ENCODE measurements around the gene GALNT10.

The GALNT10 gene

DNA sequence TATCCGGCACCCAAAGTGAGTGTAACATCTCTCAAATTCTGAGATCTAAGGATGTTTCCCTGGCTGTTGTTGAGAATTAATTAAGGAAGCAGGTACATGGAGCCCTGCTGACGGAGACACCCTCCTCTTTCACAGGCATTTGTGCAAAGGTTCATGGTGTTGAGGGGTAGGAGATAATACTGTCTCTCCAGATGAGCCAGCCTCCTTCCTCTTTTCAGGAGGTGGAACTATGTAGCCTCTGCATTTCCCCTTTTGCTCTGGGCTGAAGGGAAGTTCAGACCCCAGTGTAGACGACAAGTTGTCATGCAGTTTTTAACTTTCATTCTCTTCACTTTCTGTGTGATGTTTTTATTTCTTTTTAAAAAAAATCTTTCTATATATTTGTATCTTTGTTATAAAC is 107.5 kb downstream of the GALNT10 start:
- DNase-seq, result no peak

DNA sequence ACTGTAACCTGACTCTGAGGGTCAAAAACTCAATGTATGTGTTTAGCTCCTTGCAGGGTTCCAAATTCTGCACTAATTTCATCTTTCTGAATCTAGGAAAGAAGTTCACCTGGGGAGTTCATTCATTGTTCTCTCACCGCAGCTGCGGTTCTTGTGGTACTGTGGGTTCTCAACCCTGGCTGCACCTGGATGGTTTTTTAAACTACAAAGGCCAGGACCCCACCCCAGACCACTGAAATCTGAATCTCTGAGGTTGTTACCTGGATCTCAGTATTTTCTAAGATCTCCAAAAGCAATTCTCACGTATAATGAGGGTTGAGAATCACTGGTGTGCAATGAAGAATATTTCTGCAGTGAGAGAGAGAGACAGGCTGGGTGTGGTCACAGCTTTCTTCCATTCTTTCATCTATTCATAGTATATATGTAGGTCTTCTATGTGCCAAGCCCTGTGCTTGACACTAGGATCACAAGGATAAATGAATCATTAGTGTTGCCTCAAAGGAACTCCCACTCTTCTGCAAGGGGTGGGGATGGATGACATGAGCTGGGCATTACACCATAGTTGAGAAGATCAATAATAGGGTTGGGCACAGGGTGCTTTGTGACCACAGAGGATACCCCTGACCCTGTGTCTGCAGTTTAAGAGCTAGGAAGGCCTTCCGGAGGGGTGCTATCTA is 109.8 kb downstream of the GALNT10 start:
- DNase-seq, result no peak

DNA sequence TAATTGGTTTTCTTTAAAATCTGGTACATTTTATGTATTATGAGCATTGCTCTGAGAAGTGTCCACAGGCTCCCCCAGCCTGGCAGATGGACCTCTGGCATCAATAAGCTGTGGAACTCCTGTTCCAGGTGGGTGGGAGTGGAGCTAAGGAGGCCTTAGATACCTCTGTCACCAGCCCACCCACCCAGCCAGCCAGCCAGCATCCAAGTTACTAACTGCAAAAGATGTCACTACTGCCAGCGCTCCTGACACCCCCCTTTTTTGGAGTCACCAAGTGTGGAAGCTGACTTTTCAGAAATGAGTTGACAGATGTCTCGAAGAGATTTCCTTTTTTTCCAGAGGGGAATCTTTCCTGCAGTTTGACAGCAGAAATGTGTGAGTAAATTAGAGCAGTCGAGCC is 111.2 kb downstream of the GALNT10 start:
- no peak for DNase-seq

DNA sequence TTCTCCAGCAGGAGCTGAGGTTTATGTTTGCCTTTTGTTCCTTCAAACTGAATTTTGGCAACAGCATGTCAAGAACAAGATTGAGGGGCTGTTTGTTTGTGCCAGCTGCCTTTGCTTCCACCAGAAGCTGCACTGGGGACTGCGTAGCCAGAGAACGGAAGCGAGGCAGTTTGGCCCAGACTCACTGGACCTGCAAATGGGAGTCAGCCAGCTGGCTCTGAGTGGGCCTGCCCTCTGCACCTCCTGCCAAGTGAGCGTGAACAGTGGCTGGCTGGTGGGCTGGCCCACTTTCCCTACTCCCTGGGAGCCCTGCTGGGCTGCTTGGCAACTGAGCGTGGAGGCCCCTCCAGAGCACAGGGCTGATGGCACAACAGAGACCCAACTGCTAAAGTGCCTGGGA is 111.6 kb downstream of the GALNT10 start:
- DNase-seq, result no peak

DNA sequence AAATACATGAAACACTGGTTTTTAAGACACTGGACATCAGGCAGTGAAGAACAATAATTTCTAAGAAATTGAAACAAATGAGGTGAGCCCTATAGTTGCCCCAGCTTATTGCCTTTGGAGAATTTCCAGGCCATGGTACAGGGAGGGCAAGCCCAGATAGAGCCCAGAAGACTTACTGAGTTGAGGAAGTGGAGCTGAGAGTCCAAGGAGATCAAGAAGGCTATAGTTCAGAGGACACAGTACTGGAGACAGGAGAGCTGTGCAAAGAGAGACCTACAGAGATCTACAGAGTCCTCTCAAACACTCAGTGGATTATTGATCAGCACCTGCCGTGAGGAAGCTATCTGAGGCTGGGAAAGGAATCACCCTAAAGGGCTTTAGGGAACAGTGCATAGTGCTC is 112.6 kb downstream of the GALNT10 start:
- no peak for DNase-seq

DNA sequence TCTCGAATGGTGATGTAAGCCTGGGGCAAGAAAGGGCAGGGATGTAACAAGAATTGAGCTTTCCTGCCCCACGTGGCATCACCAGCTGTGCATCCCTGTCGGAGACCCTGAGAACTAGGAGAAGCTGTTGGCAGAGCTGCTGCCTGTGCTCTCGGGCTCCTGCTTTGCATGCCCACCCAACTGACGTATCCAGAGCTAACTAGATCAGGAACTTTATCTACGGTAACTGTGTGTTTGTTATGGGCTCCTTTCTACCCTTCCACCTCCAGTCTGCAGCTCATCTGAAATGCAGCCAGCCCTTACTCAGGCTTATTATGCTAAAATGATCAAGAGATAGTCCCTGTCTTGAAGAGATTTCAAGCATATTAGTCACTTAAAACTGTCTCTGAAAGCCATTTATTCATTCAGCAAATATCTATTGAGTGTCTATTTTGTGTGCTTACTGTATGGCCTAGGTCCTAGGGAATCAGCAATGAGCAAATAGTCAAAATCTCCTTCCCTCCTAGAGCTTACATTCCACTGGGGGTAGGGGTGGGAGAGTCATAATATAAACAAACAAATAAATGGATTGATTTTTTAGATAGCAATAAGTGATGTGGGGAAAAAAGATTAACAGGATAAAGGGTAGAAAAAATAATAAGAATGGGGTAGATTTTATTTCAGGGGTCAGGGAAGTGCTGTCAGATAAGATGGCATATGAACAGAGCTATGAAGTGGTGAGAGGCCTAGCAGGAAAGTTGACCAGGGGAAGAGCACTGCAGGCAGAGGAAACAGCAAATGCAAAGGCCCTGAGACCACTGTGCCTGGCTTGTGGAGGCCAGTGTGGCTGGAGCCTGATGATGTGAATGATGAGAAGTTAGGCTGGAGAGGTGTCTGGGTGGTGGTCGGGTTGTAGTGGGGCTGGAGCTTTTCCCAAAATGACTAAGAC is 118.2 kb downstream of the GALNT10 start:
- no peak for DNase-seq

DNA sequence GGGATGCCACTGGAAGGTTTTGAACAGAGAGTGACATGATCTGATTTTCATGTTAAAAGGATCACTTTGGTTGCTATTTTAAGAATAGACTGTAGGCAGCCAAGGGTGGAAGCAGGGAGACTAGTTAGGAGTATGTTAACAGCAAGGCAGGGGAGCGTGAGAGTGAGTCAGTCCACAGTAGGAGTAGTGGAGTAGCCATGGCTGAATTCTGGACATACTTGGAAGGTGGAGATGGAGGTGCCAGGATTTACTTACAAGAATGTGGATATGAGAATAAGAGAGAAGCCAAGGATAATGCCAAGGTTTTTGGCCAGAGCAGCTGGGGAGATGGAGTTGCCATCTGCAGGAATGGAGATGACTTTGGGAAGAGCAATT is 118.8 kb downstream of the GALNT10 start:
- DNase-seq, result no peak

DNA sequence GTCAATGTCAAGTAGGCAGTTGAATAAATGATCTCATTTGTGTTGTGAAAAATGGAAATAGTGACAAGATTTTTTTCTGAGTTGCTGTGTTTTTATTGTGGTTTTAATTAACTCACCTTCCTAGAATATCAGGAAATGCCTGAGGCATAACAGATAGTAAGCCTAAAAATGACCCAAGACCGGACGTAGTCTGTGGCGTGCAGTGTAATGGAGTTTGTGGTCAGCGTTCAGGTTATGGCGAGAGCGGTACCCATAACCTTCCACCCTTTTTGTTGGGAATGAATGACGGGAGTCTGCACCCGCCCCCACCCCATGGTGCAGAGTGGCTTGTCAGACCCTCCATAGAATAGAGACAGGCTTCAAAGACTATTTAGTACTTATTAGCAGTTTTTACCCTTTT is 119.3 kb downstream of the GALNT10 start:
- peak in 1 of 5 experiments; percentile 10 for DNase-seq

DNA sequence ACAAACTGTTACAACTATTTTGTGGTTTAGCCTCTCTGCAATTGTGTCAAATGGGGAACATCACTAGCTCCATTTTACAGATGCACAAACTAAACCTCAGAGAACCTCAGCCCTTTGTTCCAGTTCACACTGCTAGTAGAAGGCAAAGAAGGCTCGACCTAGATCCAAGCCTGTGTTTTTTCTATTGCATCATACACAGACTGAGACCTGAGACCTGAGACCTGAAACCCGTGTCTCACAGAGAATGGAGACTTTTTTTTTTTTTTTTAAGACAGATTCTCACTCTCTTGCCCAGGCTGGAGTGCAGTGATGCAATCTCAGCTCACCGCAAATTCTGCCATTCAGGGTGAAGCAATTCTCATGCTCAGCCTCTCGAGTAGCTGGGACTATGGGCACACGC is 120.8 kb downstream of the GALNT10 start:
- DNase-seq, result peak in 2 of 5 experiments; percentile 38 to 49

DNA sequence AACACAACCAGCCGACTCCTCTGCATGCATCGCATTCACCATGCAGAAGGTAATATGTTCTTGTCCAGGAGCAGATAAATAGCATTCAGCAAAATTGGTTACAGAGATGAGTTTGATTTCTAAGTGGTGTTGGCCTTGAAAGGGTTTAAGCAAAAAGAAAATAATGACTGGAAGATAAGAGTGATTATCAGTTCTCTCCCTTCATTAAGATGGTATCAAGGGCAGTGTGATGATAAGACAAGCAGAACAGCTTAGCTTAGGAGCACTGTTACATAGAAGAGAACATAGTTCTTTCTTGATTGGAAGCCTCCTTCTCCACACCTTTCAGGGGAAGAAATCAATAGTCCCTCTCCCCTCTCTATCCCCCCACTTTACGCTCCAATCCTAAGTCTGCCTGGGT is 121.5 kb downstream of the GALNT10 start:
- no peak for DNase-seq

DNA sequence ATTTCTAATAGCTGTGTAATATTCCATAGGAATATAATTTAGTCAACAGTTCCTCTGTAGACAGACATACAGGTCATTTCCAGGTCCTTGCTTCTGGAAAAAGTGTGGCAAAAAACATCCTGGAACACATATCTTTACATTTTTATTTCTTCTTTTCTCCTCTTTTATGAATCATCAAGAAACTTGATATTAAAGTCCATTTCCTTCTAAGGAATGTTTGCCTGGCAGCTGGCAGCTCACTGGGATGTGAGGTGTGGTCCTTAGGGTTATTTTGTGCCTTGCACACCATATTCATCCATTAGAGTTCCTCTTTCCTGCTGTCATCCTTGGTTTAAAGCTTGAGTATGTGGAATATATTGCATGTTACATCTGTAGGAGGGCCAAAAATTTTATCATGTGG is 122.0 kb downstream of the GALNT10 start:
- no peak for DNase-seq

DNA sequence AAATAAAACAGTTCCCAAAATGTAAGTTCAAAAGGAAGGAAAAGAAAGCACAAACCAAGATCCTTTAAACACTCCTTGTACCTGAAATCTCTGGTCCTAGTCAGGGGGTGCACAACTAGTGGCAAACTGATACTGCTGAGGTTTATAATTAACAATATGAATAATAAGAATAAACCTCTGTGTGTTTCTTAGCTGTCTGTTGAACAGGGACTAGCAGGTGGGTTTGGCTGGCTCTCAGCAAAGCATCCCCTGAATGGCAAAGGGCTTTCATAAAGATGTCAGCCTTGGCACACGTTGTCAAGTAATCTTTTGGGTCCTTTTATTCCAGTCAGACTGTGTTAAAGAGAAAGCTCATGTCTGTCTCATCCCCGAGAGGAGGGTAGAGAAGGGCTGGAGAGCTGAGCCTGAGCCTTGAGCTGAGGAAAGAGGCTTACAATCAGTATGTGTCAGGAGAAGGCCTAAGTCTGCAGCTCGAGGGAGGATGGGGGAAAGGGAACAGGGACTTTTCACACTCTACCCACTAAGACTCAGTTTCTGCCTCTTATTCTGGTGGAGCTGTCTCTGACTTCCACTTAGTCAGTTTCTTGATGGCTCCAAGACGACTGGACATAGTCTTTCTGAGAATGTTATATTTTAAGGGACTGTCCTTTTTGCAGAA is 123.0 kb downstream of the GALNT10 start:
- no peak for DNase-seq

DNA sequence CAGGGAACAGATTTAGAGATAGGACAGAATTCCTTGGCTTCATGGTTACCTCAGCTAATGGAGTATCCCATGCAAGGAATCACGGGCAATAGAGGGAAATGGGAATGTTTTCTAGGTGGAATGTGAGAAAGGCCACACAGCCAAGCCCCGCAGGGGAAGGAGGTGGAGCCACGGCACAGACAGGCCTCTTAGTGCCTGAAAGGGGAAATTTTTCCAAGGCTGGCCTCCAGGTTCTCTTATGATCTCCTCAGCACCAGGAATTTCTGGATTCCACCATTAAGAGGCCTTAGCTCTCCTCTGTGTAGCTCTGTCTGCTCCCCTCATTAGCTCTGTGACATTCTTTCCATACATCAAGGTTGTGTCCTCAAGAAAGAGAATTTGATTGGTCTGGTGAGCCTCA is 124.7 kb downstream of the GALNT10 start:
- no peak for DNase-seq

DNA sequence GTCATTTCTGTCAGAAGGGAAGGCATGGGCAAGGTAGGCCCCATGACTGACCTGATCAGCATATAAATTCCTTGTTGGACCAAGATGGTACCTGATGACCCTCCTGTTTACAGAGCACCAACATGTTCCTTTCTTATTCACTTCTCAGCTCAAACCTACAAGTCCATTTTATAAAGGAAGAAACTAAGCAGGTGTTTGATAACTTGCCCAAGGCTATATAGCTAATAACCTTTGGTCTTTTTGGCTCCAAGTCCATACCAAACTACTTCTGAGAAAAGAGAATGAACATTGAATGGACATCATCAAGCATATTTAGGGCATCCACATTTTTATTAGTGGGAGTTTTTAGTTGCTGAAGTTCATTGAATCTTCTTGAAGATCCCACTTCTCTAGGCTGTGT is 125.2 kb downstream of the GALNT10 start:
- no peak for DNase-seq

DNA sequence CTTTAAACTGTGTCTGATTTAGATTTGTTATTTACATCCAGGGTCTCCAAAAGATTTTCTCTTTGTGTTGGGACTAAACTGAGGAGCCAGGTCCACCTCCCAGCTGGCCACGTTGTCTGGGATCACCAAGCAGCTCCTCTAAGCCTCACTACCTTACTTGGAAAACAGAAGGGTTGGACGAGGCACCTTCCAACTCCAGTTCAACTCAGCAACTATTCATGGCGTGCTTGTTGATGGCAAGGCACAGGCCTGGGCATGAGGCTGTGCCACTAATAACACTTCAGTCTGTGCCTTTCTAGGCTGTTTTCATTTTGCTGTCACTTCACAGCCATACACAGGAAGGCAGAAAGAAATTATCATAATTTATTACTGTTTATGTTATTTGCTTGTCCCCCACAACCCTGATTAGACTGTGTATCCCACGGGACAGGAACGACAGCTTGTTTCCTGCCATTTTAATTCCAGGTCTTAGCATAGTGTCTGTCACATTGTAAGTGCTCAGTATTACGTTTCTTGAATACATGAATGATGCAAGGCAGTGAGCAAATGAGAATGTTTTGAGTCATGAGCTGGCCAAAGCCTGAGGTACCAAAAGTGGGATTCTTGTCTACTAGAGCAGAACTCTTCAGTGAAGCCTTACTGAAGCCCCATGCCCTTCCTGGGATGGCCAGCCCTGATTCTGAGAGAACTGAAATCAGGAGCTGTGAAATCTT is 125.8 kb downstream of the GALNT10 start:
- DNase-seq, result no peak

DNA sequence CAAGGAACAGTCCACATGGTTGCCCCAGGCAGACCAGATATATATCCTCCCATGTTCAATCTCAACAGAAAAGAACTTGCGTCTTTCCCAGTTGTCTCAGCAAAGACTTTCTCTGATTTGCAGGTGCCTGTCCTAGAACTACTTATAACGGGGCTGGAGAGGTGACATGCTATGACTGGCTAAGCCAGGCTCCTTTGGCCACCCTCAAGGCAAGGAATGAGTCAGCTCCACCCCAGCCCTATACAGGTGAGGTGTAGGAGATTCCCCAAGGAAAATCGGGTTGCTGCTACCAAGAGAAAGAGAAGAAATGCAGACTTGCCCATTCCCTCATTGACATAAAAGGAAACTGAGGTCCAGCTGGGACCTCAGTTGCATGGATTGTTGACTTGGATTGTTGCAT is 127.4 kb downstream of the GALNT10 start:
- no peak for DNase-seq

DNA sequence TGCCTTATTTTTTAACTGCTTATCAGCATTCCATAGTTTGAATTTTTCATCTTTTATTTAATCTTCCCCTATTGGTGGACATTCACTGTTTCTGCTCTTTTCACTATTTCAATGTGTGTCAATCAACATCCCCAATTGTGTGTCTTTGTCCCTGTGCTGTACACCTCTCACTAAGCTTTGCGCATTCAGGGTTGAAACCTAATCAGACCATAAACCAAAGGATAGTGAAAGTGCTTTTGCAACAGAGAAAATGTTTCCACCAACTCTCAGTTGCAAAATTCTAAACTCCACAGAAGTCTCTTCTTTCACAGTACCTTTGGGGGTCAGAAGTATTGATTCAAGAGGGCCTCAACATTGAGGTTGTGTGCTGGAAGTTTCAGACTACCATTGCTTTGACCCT is 128.2 kb downstream of the GALNT10 start:
- no peak for DNase-seq

DNA sequence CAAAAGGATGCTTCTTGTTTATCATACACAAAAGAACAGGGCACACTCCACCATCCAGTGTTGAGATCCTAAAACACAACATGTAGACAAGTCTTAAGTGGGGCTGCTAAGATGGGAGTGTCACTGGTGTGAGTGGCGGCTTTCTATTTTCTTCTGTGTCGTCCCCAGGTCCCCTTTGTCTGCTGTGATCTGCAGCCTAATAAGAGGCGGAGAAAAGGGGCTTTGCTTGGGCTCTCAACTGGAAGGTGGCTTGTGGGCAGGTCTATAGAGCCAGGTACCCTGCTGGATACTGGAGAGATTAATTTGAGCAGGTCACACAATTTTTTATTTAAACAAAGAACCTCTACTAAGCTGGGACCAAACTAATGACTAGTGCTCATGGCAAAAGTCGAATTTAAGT is 129.2 kb downstream of the GALNT10 start:
- DNase-seq, result no peak

DNA sequence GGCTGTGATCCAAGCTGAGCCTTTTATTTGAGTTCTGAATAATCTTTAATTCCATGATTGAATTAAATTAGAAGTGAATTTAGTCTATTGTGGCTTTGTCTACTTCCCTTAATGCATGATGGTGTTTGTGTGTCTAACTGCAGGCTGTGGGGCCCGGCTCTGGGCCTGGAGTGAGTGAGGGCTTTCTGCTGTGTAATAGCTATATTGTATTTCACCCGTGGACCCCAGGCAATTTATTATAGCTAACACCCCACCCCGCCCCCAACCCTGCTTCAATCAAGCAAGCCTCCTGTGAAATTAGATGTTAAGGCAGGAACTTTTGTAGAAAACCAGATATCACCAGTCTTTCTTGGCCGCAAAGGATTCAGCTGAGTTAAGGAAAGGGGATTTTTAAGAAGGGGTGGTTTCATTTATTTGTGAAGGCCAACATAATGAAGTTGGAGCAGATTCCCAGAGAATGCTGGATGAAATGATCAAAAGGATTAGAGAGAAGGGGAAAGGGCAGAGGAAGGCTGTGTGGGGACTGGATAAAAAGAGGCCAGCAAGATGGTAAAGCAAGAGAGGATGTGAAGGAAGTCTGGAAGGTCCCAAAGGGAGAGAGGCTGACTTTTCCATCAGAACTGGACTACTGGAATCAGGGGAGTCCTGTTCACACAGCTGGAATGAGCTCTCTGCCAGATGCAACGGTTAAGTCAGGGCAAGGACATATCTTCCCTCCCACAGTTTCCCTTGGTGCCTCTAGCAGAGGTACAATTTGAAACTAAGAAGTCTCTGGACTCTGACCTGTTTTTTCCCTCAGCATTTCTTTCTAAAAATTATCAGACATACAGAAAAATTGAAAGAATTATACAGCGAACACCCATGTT is 129.9 kb downstream of the GALNT10 start:
- no peak for DNase-seq

DNA sequence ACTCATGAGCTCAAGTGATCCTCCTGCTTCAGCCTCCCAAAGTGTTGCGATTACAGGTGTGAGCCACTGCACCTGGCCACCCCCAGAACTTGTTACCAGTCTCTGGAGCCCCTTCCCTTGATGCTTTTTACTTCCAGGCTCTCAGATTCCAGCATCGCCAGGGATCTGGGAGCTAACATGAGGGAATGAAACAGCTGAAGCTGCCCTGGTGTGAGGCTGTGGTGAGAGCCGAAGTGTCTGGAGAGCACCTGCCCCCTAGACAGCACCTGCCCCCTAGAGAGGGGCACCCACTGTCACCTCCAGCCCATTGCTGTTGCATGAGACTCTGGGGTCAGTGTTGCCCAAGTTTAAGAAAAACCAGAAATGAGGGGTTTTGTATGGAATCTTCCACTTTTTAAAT is 131.0 kb downstream of the GALNT10 start:
- DNase-seq, result no peak

DNA sequence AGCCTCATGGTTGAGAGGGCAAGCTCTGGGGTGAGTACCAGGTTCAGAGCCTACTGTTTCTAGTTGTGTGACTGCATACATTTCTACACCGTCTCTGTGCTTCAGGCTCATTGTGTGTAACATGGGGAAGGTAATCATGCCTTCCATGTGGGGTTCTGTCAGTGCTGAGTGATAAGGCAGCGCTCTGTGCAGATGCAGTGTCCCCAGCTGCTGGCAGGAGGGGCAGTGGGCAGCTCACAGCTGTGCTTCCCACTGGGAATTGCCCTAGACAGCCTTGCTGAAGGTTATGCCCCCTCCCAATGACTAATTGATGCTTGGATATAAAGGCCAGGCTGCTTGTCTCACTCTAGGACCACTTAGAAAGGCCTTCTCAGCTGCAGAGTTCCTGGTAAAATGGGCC is 133.5 kb downstream of the GALNT10 start:
- DNase-seq, result no peak

DNA sequence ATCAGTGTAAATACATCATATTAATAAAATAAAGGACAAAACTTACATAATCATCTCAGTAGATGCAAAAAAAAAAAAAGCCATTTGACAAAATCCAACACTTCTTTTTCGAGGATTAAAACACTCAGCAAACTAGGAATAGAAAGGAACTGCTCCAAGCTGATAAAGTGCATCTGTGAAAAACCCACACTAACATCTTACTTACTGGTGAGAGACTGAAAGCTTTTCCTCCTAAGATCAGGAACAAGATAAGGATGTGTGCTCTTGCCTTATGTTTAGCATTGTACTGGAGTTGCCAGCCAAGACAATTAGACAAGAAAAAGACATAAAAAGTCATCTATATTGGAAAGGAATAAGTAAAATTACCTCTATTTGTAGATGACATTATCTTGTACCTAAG is 135.0 kb downstream of the GALNT10 start:
- no peak for DNase-seq
